IPS-20b (cell line): ENCODE measurements around the gene ZNG1B.
"Not testable (repeated sequence)": the region's sequence is repeated elsewhere in the genome, so short reads cannot be mapped to it uniquely, and the experiment has no call there.

Experiments
- H3K27ac ChIP-seq: one replicate; pipeline ENCODE4 v1.5.1; 2013; ENCODE audit warnings: low read length
- H3K27me3 ChIP-seq: 2 replicates; pipeline ENCODE4 v1.6.1; 2013; ENCODE audit warnings: mild to moderate bottlenecking, low read length, inconsistent platforms; ENCODE audit not compliant: insufficient read depth
- H3K36me3 ChIP-seq: 2 replicates; pipeline ENCODE4 v1.6.1; 2013; ENCODE audit warnings: low read depth, mild to moderate bottlenecking, inconsistent platforms, low read length, moderate library complexity; ENCODE audit not compliant: insufficient read depth
- H3K4me1 ChIP-seq: 2 replicates; pipeline ENCODE4 v1.6.1; 2013; ENCODE audit warnings: mild to moderate bottlenecking, control low read depth, inconsistent platforms, low read length, moderate library complexity; ENCODE audit not compliant: insufficient read depth
- H3K4me3 ChIP-seq: 2 replicates; pipeline ENCODE4 v1.5.1; 2013; ENCODE audit warnings: mild to moderate bottlenecking, low read length, inconsistent platforms
- H3K9ac ChIP-seq: 2 replicates; pipeline ENCODE4 v1.6.1; 2013; ENCODE audit warnings: low read depth, mild to moderate bottlenecking, inconsistent platforms, low read length, moderate library complexity
- H3K9me3 ChIP-seq: 2 replicates; pipeline ENCODE4 v1.6.1; 2013; ENCODE audit warnings: mild to moderate bottlenecking, low read depth, low read length, inconsistent platforms; ENCODE audit not compliant: insufficient read depth

Gene ZNG1B

DNA sequence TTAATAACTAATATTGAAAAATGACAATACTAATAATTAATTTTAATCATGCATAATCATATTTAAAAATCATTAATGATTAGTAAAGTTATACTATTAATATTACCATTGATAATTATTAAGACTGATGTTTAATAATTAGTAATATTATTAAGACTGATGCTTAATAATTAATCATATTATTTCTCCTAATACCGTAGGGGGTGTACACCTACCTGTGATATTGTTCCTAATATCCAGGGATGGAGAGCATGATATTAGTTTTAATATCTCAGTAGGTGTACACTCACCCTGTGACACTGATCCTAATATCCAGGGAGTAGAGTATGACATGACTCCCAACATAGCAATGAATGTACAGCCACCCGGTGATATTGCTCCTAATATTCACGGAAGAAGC is 73.4 kb downstream of the ZNG1B start:
- not testable (repeated sequence) for H3K4me3 ChIP-seq, H3K4me1 ChIP-seq, H3K9ac ChIP-seq, H3K27ac ChIP-seq, H3K36me3 ChIP-seq, H3K9me3 ChIP-seq
- H3K27me3 ChIP-seq: peaks cover 40% of the 10 kb centered on the region

- H3K27ac ChIP-seq, H3K9me3 ChIP-seq, H3K4me3 ChIP-seq, H3K4me1 ChIP-seq, H3K36me3 ChIP-seq, H3K9ac ChIP-seq: not testable (repeated sequence)
- H3K27me3 ChIP-seq: peaks cover 32% of the 10 kb centered on the region
Observed at GRCh38 chr2:113511859-113512258, 74.4 kb downstream of the ZNG1B start.

GRCh38 chr2:113515457-113515856 is 78.0 kb downstream of the ZNG1B start:
- not testable (repeated sequence) for H3K36me3 ChIP-seq, H3K4me1 ChIP-seq

GRCh38 chr2:113515995-113516394 is 78.5 kb downstream of the ZNG1B start:
- H3K27ac ChIP-seq, H3K4me3 ChIP-seq, H3K9ac ChIP-seq, H3K9me3 ChIP-seq, H3K36me3 ChIP-seq, H3K4me1 ChIP-seq, H3K27me3 ChIP-seq: not testable (repeated sequence)

More at GRCh38 chr2:113515457-113515856, 78.0 kb downstream of the ZNG1B start:
- H3K9me3 ChIP-seq, H3K27ac ChIP-seq, H3K9ac ChIP-seq, H3K4me3 ChIP-seq, H3K27me3 ChIP-seq: not testable (repeated sequence)

DNA sequence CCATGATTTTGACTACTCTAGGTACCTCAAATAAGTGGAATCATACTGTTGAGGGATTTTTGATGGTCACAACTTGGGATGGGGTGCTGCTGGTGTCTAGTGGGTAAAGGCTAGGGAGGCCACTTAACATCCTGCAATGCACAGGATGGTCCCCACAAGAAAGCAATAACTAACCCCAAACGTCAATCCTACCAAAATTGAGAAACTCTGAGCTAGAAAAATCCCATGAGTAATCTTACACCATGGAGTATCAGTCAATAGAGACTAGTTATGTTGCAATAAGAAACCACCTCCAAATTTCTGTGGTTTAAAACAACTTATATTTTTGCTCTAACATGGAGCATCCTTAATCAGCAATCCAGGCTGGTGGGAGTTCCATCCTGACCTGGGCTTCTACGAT is 79.5 kb downstream of the ZNG1B start:
- H3K9me3 ChIP-seq, H3K4me3 ChIP-seq, H3K27ac ChIP-seq, H3K4me1 ChIP-seq, H3K36me3 ChIP-seq, H3K9ac ChIP-seq, H3K27me3 ChIP-seq: not testable (repeated sequence)

GRCh38 chr2:113520837-113521236 is 83.3 kb downstream of the ZNG1B start:
- not testable (repeated sequence) for H3K9ac ChIP-seq, H3K4me3 ChIP-seq, H3K4me1 ChIP-seq, H3K27ac ChIP-seq, H3K9me3 ChIP-seq, H3K36me3 ChIP-seq, H3K27me3 ChIP-seq

- H3K36me3 ChIP-seq, H3K4me3 ChIP-seq, H3K27me3 ChIP-seq, H3K9me3 ChIP-seq, H3K4me1 ChIP-seq, H3K27ac ChIP-seq, H3K9ac ChIP-seq: not testable (repeated sequence)
Observed at GRCh38 chr2:113521492-113521891, 84.0 kb downstream of the ZNG1B start.

GRCh38 chr2:113524986-113525385 is 87.5 kb downstream of the ZNG1B start:
- H3K27me3 ChIP-seq, H3K36me3 ChIP-seq, H3K9ac ChIP-seq, H3K9me3 ChIP-seq, H3K4me1 ChIP-seq, H3K27ac ChIP-seq, H3K4me3 ChIP-seq: not testable (repeated sequence)

GRCh38 chr2:113527350-113528045 is 90.0 kb downstream of the ZNG1B start:
- H3K27me3 ChIP-seq, H3K36me3 ChIP-seq, H3K9me3 ChIP-seq, H3K4me3 ChIP-seq, H3K27ac ChIP-seq, H3K9ac ChIP-seq, H3K4me1 ChIP-seq: not testable (repeated sequence)

GRCh38 chr2:113528126-113528525 is 90.6 kb downstream of the ZNG1B start:
- not testable (repeated sequence) for H3K27me3 ChIP-seq, H3K36me3 ChIP-seq, H3K9me3 ChIP-seq, H3K4me1 ChIP-seq, H3K4me3 ChIP-seq, H3K9ac ChIP-seq, H3K27ac ChIP-seq

DNA sequence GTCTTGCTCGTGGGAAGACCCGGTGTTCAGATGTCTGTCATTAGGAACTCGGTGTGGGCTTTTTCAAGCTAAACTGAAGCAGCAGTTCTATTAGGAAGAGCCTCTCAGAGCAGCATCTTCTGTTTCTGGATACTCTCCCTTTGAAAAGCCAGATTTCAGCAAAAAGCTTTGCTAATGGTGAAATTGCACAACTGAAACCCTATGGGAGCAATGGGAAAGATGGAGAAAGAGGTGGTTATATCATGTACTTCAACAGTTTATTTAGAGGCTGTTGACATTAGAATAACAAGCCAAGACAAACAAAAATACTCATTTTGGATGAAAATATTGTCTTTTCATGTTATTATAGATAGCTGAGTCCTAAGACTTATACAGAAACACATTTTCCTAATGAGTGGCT is 91.4 kb downstream of the ZNG1B start:
- not testable (repeated sequence) for H3K4me1 ChIP-seq, H3K9ac ChIP-seq, H3K27me3 ChIP-seq, H3K27ac ChIP-seq, H3K4me3 ChIP-seq, H3K36me3 ChIP-seq, H3K9me3 ChIP-seq

DNA sequence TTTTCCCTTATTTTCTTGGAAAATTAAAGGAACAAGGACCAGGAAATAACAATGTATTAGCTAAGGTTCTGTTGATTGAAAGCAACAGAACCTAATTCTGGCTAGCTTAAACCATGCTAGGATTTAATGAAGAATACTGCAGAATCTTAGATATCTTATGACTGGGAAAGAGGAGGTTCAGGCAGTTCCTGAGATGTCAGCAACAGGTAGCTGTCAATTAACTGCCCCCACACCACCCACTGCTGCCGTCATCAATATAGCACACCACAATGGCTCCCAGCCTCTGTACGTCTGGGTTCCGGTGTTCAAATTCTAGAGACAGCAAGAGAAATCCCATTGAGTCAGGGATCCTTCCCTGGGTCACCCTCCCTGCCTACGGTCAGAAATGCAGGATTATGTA is 95.5 kb downstream of the ZNG1B start:
- H3K4me1 ChIP-seq, H3K4me3 ChIP-seq, H3K27me3 ChIP-seq, H3K9me3 ChIP-seq, H3K9ac ChIP-seq, H3K27ac ChIP-seq, H3K36me3 ChIP-seq: not testable (repeated sequence)

DNA sequence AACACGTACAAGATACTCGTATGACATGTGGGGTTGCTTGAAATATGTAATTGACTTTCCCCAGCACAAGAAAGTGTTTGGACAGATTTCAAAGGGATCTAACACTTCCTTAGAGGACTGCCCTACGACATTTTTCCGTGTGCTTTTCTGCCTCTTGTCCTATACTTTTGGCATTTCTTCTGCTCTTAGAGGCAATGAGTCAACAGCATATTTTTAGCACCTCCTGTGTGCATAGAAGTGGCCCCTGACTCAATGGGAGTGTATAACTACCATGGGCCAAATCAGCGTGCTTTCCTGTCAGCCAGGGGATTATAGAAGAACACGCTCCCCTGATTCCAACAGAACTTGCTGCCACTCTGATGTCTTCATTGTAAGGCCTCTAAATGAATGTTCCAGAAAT is 99.1 kb downstream of the ZNG1B start:
- H3K4me3 ChIP-seq, H3K9me3 ChIP-seq, H3K27ac ChIP-seq, H3K9ac ChIP-seq, H3K36me3 ChIP-seq, H3K4me1 ChIP-seq: not testable (repeated sequence)
- H3K27me3 ChIP-seq: peaks cover 32% of the 10 kb centered on the region
